ENCODE measurements around the gene XKR7.
"Not testable (repeated sequence)": the region's sequence is repeated elsewhere in the genome, so short reads cannot be mapped to it uniquely, and the experiment has no call there.

The XKR7 gene, protein sequence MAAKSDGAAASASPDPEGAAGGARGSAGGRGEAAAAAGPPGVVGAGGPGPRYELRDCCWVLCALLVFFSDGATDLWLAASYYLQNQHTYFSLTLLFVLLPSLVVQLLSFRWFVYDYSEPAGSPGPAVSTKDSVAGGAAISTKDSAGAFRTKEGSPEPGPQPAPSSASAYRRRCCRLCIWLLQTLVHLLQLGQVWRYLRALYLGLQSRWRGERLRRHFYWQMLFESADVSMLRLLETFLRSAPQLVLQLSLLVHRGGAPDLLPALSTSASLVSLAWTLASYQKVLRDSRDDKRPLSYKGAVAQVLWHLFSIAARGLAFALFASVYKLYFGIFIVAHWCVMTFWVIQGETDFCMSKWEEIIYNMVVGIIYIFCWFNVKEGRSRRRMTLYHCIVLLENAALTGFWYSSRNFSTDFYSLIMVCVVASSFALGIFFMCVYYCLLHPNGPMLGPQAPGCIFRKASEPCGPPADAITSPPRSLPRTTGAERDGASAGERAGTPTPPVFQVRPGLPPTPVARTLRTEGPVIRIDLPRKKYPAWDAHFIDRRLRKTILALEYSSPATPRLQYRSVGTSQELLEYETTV

GRCh38 chr20:31967830-31968249 lies at the start of gene XKR7:
Gene XKR7, plus strand, starts transcription at chr20:31968151. Its CDS starts 25 bp downstream, at chr20:31968176.
- in situ Hi-C loops (cut with MboI; ENCODE audit: low sequenced_read_pairs) = no loop called here

GRCh38 chr20:31918466-31919105 lies 49.4 kb upstream of the XKR7 start:
- in situ Hi-C loops (cut with MboI; ENCODE audit: low sequenced_read_pairs) = no loop called here

- in situ Hi-C loops (cut with MboI; ENCODE audit: low sequenced_read_pairs) = no loop called here
These were observed 48.4 kb upstream of the XKR7 start for GRCh38 chr20:31919410-31920155.

- in situ Hi-C loops (cut with MboI; ENCODE audit: low sequenced_read_pairs) = no loop called here
These were observed 47.6 kb upstream of the XKR7 start for GRCh38 chr20:31920275-31920855.

DNA sequence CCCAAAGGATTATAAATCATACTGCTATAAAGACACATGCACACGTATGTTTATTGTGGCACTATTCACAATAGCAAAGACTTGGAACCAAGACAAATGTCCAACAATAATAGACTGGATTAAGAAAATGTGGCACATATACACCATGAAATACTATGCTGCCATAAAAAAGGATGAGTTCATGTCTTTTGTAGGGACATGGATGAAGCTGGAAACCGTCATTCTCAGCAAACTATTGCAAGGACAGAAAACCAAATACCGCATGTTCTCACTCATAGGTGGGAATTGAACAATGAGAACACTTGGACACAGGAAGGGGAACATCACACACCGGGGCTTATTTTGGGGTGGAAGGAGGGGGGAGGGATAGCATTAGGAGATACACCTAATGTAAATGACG lies 46.5 kb upstream of the XKR7 start:
- in situ Hi-C loops (cut with MboI; ENCODE audit: low sequenced_read_pairs) = not testable (repeated sequence)

DNA sequence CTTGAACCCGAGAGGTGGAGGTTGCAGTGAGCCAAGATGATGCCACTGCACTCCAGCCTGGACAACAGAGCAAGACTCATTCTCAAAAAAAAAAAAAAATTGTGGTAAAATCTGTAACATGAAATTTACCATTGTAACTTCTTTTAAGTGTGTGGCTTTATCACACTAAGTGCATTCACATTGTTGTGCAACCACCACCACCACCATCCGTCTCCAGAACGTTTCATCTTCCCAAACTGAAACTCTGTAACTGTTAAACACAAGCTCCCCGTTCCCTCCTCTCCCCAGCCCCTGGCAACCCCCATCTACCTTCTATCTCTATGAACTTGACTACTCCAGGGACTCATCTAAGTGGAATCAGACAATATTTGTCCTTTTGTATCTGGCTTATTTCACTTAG lies 45.8 kb upstream of the XKR7 start:
- in situ Hi-C loops (cut with MboI; ENCODE audit: low sequenced_read_pairs) = no loop called here

- in situ Hi-C loops (cut with MboI; ENCODE audit: low sequenced_read_pairs) = no loop called here
These were observed 45.4 kb upstream of the XKR7 start for GRCh38 chr20:31922588-31922987.

GRCh38 chr20:31923388-31924331 lies 44.3 kb upstream of the XKR7 start:
- in situ Hi-C loops (cut with MboI; ENCODE audit: low sequenced_read_pairs) = no loop called here

GRCh38 chr20:31924561-31924960 lies 43.4 kb upstream of the XKR7 start:
- in situ Hi-C loops (cut with MboI; ENCODE audit: low sequenced_read_pairs) = no loop called here

GRCh38 chr20:31925631-31926030 lies 42.3 kb upstream of the XKR7 start:
- in situ Hi-C loops (cut with MboI; ENCODE audit: low sequenced_read_pairs) = no loop called here

GRCh38 chr20:31926493-31926892 lies 41.5 kb upstream of the XKR7 start:
- in situ Hi-C loops (cut with MboI; ENCODE audit: low sequenced_read_pairs) = no loop called here

GRCh38 chr20:31927627-31928159 lies 40.3 kb upstream of the XKR7 start:
- in situ Hi-C loops (cut with MboI; ENCODE audit: low sequenced_read_pairs) = no loop called here

DNA sequence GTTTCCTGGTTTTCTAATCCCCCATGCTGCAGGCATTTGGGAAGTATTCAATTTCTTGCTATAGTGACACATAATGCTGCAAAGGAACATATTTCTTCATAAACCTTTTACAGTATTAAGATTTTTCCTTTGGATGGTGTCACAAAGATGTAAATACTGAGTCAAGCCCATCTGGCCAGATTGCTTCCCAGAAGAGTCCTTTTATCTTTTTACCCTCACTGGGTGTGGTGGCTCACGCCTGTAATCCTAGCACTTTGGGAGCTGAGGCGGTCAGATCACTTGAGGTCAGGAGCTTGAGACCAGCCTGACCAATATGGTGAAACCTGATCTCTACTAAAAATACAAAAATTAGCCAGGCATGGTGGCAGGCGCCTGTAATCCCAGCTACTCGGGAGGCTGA lies 38.3 kb upstream of the XKR7 start:
- in situ Hi-C loops (cut with MboI; ENCODE audit: low sequenced_read_pairs) = not testable (repeated sequence)

DNA sequence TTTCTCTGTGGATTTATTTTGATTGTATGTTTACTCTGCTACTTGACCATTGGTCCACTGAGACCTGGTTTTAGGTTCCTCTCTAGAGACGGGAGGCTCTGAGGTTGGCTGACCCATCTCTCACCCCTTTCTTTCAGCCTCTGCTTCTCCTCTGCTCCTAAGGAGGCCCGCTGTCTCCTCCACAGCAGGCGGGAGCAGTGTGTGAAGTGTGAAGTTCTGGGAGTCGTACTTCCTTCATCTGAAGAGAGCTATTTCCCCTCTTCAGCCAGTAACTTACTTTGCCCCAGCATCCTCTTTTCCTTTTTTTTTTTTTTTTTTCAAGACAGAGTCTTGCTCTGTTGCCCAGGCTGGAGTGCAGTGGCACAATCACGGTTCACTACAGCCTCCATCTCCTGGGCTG lies 37.2 kb upstream of the XKR7 start:
- in situ Hi-C loops (cut with MboI; ENCODE audit: low sequenced_read_pairs) = no loop called here

DNA sequence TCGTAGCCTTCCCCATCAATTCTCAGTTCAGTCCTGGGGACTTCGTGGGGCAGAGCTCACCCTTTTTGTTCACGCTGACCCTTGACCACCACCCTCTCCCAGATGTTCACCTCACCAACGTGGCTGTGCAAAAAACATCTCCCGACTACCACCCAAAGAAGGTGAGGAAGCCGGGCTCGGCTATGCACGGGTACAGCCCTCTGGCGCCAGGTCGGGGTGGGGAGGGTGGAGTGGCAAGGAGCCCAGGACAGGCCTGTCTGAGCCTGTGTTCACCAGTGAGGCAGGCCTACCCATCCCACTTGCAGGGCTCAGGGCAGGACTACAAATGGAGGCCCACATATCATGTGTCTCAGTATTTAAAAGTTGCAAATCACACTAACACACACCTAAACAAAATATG lies 34.3 kb upstream of the XKR7 start:
- in situ Hi-C loops (cut with MboI; ENCODE audit: low sequenced_read_pairs) = no loop called here

GRCh38 chr20:31934491-31934890 lies 33.5 kb upstream of the XKR7 start:
- in situ Hi-C loops (cut with MboI; ENCODE audit: low sequenced_read_pairs) = no loop called here

DNA sequence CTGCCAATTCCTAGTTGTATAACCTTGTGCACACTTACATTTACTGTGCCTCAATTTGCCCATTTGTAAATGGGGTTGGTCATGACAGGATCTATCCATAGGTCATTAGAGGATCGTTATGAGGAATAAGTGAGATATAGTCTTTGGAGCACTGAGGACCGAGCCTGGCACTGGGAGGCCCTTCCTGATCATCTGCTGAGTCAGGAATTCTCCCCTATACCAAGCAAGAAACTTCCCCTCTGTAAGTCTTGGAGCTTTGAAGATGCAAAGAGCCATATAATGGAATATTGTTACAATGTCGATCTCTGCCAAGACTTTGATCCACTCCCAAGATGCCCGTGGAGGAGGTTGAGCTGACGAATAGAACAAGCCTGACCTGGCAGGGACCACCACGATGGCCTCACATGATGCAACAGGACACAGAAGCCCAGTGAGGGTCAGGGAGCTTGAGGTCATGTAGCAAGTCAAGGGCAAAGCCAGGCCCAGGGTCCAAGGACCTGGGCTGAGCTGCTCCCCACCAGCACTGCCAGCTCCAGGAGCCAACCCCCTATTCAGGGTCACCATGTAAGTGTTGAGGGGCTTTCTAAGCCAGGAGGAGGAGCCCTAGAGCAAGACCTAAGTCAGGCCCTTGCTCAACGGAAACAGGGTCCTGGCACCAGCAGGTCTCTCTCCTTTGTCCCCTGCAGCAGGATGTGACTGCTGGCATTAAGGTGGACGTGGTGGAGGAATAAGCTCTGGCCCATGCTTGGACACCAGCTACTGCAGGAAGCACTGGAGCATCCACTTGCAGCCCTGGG lies 32.8 kb upstream of the XKR7 start:
- in situ Hi-C loops (cut with MboI; ENCODE audit: low sequenced_read_pairs) = no loop called here

- in situ Hi-C loops (cut with MboI; ENCODE audit: low sequenced_read_pairs) = no loop called here
These were observed 31.5 kb upstream of the XKR7 start for GRCh38 chr20:31936420-31936819.

DNA sequence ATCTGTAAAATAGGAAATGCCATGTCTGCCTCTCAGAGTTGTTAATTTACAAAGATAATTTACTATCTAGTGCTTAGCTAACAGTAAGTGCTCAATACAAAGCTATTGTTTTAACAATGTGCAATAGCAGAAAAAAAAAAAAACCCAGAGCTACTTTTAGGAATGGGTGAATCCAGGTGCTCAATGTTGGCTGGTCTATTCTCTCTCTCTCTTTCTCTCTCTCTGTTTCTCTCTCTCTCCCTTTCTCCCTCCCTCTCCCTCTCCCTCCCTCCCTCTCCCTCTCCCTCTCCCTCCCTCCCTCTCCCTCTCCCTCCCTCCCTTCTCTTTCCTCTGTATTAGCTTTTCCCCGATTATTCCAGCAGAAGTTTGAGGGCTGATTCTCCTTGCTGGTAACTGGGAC lies 30.1 kb upstream of the XKR7 start:
- in situ Hi-C loops (cut with MboI; ENCODE audit: low sequenced_read_pairs) = no loop called here
